Progenitor cell of endocrine pancreas (in vitro differentiated cells): ENCODE data around the gene TLR4. TPM values are rescaled to one million over a fixed set of nuclear protein-coding genes. Genes with fewer than 3 reads are reported as not detected.

ENCODE experiments used
- DNase-seq: peaks from one replicate; pipeline ENCODE4 v3.0.0; 2021; ENCODE audit warnings: low spot score; ENCODE audit not compliant: unreplicated experiment
- H3K27ac Mint-ChIP-seq: 2 replicates; pipeline ENCODE4 v1.8.0; 2021; ENCODE audit warnings: mild to moderate bottlenecking, moderate library complexity, mixed read lengths
- H3K27me3 Mint-ChIP-seq: 2 replicates; pipeline ENCODE4 v1.8.0; 2021; ENCODE audit warnings: mixed read lengths
- H3K36me3 Mint-ChIP-seq: 2 replicates; pipeline ENCODE4 v1.8.0; 2022; ENCODE audit warnings: mixed read lengths; ENCODE audit not compliant: insufficient read depth
- H3K4me1 Mint-ChIP-seq: 2 replicates; pipeline ENCODE4 v1.8.0; 2021; ENCODE audit warnings: low read depth, mixed read lengths
- H3K4me3 Mint-ChIP-seq: 2 replicates; pipeline ENCODE4 v1.8.0; 2021; ENCODE audit warnings: low read depth, mild to moderate bottlenecking, moderate library complexity, mixed read lengths
- H3K9me3 Mint-ChIP-seq: 2 replicates; pipeline ENCODE4 v1.8.0; 2021; ENCODE audit warnings: low read depth, mixed read lengths
- CTCF ChIP-seq: fragments of 200-600 bp; sonication (generic); IDR thresholded peaks from one replicate; pipeline ENCODE4 v1.5.0; 2021; ENCODE audit warnings: antibody characterized with exemption, mild to moderate bottlenecking; ENCODE audit not compliant: unreplicated experiment
- total RNA-seq: library from RNA; stranded (reverse); gene quantifications from 2 replicates; pipeline ENCODE4 v1.2.1, GENCODE V29; 2021

The TLR4 gene
- total RNA-seq, 1 donor from 2014 or later = not detected

GRCh38 chr9:117742131-117742530 is 37.9 kb downstream of the TLR4 start:
- Mint-ChIP-seq H3K4me1 (peaks cover 5% of the 10 kb centered on the region), H3K27ac (no peak overlapping the region), H3K4me3 (no peak overlapping the region), H3K9me3 (no peaks in the 10 kb centered on the region), H3K36me3 (no peaks in the 10 kb centered on the region), H3K27me3 (peaks cover 18% of the 10 kb centered on the region)
- DNase-seq = no peak
- TF ChIP-seq CTCF = no peak

- peaks cover 22% of the 10 kb centered on the region for H3K27me3 Mint-ChIP-seq
Observed at GRCh38 chr9:117744369-117744768, 40.2 kb downstream of the TLR4 start.

GRCh38 chr9:117744856-117745389 is 40.7 kb downstream of the TLR4 start:
- Mint-ChIP-seq H3K27ac (no peak overlapping the region), H3K4me3 (no peak overlapping the region), H3K36me3 (no peaks in the 10 kb centered on the region), H3K4me1 (peaks cover 5% of the 10 kb centered on the region), H3K27me3 (peaks cover 22% of the 10 kb centered on the region), H3K9me3 (no peaks in the 10 kb centered on the region)
- DNase-seq = no peak
- no peak for TF ChIP-seq CTCF

More at GRCh38 chr9:117744369-117744768, 40.2 kb downstream of the TLR4 start:
- Mint-ChIP-seq H3K4me3 (no peak overlapping the region), H3K9me3 (no peaks in the 10 kb centered on the region), H3K36me3 (no peaks in the 10 kb centered on the region), H3K27ac (no peak overlapping the region), H3K4me1 (peaks cover 5% of the 10 kb centered on the region)
- TF ChIP-seq CTCF = no peak
- DNase-seq = no peak

- H3K27ac Mint-ChIP-seq = no peak overlapping the region
- H3K4me1 Mint-ChIP-seq = peaks cover 5% of the 10 kb centered on the region
- no peaks in the 10 kb centered on the region for H3K36me3 Mint-ChIP-seq
- H3K9me3 Mint-ChIP-seq = no peaks in the 10 kb centered on the region
- DNase-seq = no peak
- peaks cover 26% of the 10 kb centered on the region for H3K27me3 Mint-ChIP-seq
- no peak overlapping the region for H3K4me3 Mint-ChIP-seq
- no peak for TF ChIP-seq CTCF
Observed at GRCh38 chr9:117745598-117745997, 41.4 kb downstream of the TLR4 start.

GRCh38 chr9:117746263-117746662 is 42.1 kb downstream of the TLR4 start:
- H3K4me3 Mint-ChIP-seq = no peak overlapping the region
- no peak for DNase-seq
- H3K9me3 Mint-ChIP-seq = no peaks in the 10 kb centered on the region
- TF ChIP-seq CTCF = no peak
- peaks cover 5% of the 10 kb centered on the region for H3K4me1 Mint-ChIP-seq
- no peak overlapping the region for H3K27ac Mint-ChIP-seq
- no peaks in the 10 kb centered on the region for H3K36me3 Mint-ChIP-seq
- peaks cover 25% of the 10 kb centered on the region for H3K27me3 Mint-ChIP-seq
